BLaER1 (cell line): ENCODE measurements around the gene FAF1.

Experiments used
- H3K27ac ChIP-seq: shearing (Covaris generic); formaldehyde crosslinking; 2 replicates; pipeline ENCODE4 v1.8.1; 2022
- H3K27me3 ChIP-seq: shearing (Covaris generic); formaldehyde crosslinking; 2 replicates; pipeline ENCODE4 v1.8.1; 2022
- H3K36me3 ChIP-seq: shearing (Covaris generic); formaldehyde crosslinking; 2 replicates; pipeline ENCODE4 v1.8.1; 2022
- H3K4me1 ChIP-seq: shearing (Covaris generic); formaldehyde crosslinking; 2 replicates; pipeline ENCODE4 v1.8.1; 2022
- H3K4me2 ChIP-seq: shearing (Covaris generic); formaldehyde crosslinking; 2 replicates; pipeline ENCODE4 v1.8.1; 2022
- H3K4me3 ChIP-seq: shearing (Covaris generic); formaldehyde crosslinking; 2 replicates; pipeline ENCODE4 v1.8.1; 2022
- H3K9ac ChIP-seq: shearing (Covaris generic); formaldehyde crosslinking; 2 replicates; pipeline ENCODE4 v1.8.1; 2022
- H3K9me3 ChIP-seq: shearing (Covaris generic); formaldehyde crosslinking; 2 replicates; pipeline ENCODE4 v1.8.1; 2022
- H4K20me1 ChIP-seq: shearing (Covaris generic); formaldehyde crosslinking; 2 replicates; pipeline ENCODE4 v1.8.1; 2022
- Cebpa-rat ChIP-seq: shearing (Covaris generic); IDR thresholded peaks from 2 replicates; pipeline ENCODE4 v1.8.1; 2022

Gene FAF1

DNA sequence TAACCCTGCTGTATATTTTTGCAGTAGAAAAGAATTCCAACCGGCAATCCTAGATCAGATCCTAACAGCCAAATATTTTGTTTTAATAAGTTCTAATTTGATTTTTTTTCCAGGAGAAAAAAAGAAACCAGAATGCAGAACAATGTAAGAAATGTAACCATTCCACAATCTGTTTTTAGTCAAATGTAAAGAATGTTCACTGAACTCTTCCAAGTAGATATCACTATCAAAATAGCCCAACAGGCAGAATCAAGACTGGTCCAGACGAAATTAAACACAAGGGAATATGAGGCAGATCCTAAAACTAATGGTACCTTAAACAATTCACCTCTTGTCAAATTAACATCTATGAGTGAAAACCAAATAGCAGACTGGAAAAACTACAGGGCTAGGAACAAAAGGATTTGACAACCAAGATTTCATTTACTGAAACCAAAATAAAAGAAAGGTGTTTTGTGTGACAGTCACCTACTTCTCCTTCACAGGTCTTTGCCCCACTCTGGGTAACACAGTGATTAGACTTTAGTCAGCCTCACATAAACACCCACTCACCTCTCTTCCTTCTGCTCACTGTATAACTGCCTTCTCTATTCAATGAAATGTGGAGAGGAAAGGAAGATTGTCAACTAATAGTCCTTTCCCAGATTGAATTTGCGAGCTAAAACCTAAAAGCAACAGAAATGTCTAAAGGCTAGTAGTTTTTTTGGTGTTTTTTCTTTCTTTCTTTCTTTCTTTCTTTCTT, 137.9 kb downstream of the FAF1 start:
- Histone ChIP-seq H3K36me3 (no peaks in the 10 kb centered on the region; the same call in 1 of the 2 replicates), H3K4me1 (no peaks in the 10 kb centered on the region), H3K27me3 (no peaks in the 10 kb centered on the region), H3K4me3 (no peak overlapping the region), H3K9me3 (peaks cover 7% of the 10 kb centered on the region), H3K4me2 (no peak overlapping the region), H3K27ac (no peak overlapping the region), H4K20me1 (no peaks in the 10 kb centered on the region), H3K9ac (no peak overlapping the region)
- no peak for TF ChIP-seq Cebpa-rat

DNA sequence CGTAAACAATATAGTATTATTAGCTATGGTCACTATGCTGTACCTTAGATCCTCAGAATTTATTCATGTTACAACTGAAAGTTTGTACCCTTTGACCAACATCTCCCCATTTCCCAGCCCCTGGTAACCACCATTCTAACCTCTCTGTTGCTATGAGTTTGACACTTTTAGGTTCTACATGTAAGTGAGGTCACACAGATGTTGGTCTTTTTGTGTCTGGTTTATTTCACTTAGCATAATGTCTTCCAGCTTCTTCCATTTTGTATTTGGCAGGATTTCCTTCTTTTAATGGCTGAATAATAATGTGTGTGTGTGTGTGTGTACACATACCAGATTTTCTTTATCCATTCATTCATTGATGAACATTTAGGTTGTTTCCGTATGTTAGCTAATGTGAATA, 139.5 kb downstream of the FAF1 start:
- no peak overlapping the region for H3K9ac ChIP-seq
- no peak for TF ChIP-seq Cebpa-rat
- no peaks in the 10 kb centered on the region for H3K9me3 ChIP-seq
- no peak overlapping the region for H3K4me2 ChIP-seq
- no peaks in the 10 kb centered on the region for H3K4me1 ChIP-seq
- no peaks in the 10 kb centered on the region for H3K27me3 ChIP-seq
- no peaks in the 10 kb centered on the region for H4K20me1 ChIP-seq
- no peaks in the 10 kb centered on the region for H3K36me3 ChIP-seq
- H3K4me3 ChIP-seq = no peak overlapping the region
- no peak overlapping the region for H3K27ac ChIP-seq

DNA sequence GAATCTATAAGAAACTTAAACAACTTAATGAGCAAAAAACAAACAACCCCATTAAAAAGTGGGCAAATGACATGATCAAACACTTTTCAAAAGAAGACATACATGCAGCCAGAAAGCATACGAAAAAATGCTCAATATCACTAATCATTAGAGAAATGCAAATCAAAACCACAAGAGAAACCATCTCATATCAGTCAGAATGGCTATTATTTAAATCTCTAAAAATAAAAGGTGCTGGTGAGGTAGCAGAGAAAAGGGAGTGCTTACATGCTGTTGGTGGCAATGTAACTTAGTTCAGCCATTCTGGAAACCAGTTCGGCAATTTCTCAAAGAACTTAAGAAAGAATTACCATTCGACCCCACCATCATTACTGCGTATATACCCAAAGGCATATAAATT, 147.7 kb downstream of the FAF1 start:
- H4K20me1 ChIP-seq = 0 out of 2 replicates have a peak, but pooled peaks cover 5% of the 10 kb centered on the region
- H3K36me3 ChIP-seq = peaks cover 9% of the 10 kb centered on the region; the same call in 1 of the 2 replicates
- H3K9ac ChIP-seq = no peak overlapping the region
- no peak for TF ChIP-seq Cebpa-rat
- no peak overlapping the region for H3K27ac ChIP-seq
- no peak overlapping the region for H3K4me2 ChIP-seq
- H3K4me3 ChIP-seq = no peak overlapping the region
- peaks cover 42% of the 10 kb centered on the region for H3K9me3 ChIP-seq
- no peaks in the 10 kb centered on the region for H3K27me3 ChIP-seq
- no peaks in the 10 kb centered on the region for H3K4me1 ChIP-seq

DNA sequence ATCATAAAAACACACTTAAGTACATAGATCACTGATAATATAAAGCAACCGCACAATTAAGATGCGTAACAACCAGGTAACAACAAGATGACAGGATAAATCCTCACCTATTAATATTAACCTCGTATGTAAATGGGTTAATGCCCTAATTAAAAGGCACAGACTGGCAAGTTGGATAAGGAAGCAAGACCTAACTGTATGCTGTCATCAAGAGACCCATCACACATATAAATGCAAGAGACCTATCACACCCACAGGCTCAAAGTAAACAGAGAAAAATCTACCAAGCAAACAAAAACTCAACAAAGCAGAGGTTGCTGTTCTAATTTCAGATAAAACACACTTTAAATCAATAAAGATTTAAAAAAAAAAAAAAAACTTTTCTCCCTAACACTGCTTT, 151.8 kb downstream of the FAF1 start:
- no peak for TF ChIP-seq Cebpa-rat

DNA sequence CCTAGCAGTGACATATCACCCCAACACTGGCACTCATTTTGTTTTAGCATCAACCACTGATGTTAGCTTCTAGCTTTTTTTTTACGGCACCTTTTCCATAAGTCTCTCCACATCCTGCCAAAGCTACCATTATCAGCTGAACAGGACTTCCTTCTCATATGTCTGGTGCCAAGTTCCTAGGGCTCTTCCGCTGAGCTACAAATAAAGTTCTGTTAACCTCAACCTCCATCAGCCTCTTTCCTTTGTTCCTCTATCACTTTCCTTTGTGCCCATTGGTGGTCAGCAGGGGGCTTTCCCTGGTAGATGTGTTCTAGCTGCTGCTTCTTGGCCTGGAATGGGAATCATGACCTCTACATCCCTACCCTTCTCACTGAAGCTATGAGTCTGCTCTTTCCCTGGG, 163.8 kb downstream of the FAF1 start:
- TF ChIP-seq Cebpa-rat = no peak
- no peaks in the 10 kb centered on the region for H4K20me1 ChIP-seq

More for the DNA sequence above, 151.8 kb downstream of the FAF1 start:
- Histone ChIP-seq H3K4me3 (no peak overlapping the region), H3K9me3 (peaks cover 48% of the 10 kb centered on the region), H3K9ac (no peak overlapping the region), H3K4me2 (no peak overlapping the region), H4K20me1 (peaks cover 19% of the 10 kb centered on the region; the same call in 1 of the 2 replicates), H3K27ac (no peak overlapping the region), H3K36me3 (peaks cover 12% of the 10 kb centered on the region; the same call in 1 of the 2 replicates), H3K27me3 (no peaks in the 10 kb centered on the region), H3K4me1 (no peaks in the 10 kb centered on the region)

DNA sequence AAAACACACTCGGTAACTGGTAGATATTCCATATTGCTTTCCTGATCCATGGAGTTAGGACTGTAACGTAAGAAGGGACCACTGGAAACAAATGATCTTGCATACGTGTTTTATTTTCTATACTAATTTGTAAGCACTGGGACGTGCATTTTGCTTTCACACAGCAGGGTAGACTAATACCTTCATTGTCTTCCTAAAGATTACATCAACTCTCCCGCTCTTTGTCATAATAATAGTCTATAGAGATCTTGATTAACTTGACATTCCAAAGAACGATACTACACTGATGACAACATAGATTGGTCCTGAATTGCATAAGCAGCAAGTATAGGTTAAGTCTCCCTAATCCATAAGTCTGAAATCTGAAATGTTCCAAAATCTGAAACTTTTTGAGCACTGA, 166.5 kb downstream of the FAF1 start:
- Histone ChIP-seq H3K9me3 (no peaks in the 10 kb centered on the region), H3K27ac (no peak overlapping the region), H3K4me2 (no peak overlapping the region), H3K27me3 (no peaks in the 10 kb centered on the region), H3K9ac (no peak overlapping the region), H3K36me3 (no peaks in the 10 kb centered on the region), H3K4me3 (no peak overlapping the region), H4K20me1 (no peaks in the 10 kb centered on the region), H3K4me1 (no peaks in the 10 kb centered on the region)
- no peak for TF ChIP-seq Cebpa-rat

More for the DNA sequence above, 163.8 kb downstream of the FAF1 start:
- Histone ChIP-seq H3K36me3 (no peaks in the 10 kb centered on the region), H3K4me2 (no peak overlapping the region), H3K27ac (no peak overlapping the region), H3K27me3 (no peaks in the 10 kb centered on the region), H3K4me1 (peaks cover 9% of the 10 kb centered on the region; the same call in 1 of the 2 replicates), H3K9me3 (no peaks in the 10 kb centered on the region), H3K9ac (no peak overlapping the region), H3K4me3 (no peak overlapping the region)

DNA sequence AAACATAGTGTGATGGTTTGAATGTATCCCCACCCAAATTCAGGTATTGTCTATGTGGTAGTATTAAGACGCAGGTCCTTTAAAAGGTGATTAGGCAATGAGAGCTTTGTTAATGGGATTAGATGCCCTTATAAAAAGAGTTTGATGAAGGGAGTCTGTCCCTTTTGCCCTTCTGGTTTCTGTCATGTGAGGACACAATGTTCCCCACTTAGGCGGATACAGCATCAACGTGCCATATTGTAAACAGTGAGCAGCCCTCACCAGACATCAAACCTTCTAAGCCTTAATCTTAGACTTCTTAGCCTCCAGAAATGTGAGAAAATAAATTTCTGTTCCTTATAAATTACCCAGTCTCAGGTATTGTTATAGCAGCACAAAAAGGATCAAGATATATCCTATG, 172.8 kb downstream of the FAF1 start:
- Histone ChIP-seq H3K27me3 (no peaks in the 10 kb centered on the region), H3K36me3 (peaks cover 21% of the 10 kb centered on the region), H4K20me1 (no peaks in the 10 kb centered on the region), H3K9me3 (no peaks in the 10 kb centered on the region), H3K4me1 (no peaks in the 10 kb centered on the region), H3K9ac (no peak overlapping the region), H3K4me2 (no peak overlapping the region), H3K27ac (no peak overlapping the region), H3K4me3 (no peak overlapping the region)
- TF ChIP-seq Cebpa-rat = no peak

DNA sequence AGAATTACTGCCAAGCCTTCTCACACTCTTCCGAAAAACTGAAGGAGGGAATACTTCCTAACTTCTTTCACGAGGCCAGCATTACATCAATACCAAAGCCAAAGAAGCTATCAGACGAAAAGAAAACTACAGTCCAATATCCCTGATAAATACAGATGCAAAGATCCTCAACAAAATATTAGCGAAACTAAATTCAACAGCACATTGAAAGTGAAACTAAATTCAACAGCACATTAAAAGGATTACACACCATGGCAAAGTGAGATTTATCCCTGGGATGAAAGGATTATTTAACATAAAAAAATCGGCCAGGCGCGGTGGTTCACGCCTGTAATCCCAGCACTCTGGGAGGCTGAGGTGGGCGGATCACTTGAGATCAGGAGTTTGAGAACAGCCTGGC, 176.8 kb downstream of the FAF1 start:
- Histone ChIP-seq H3K27ac (no peak overlapping the region), H4K20me1 (no peaks in the 10 kb centered on the region), H3K9ac (no peak overlapping the region), H3K4me3 (no peak overlapping the region), H3K4me1 (no peaks in the 10 kb centered on the region), H3K27me3 (no peaks in the 10 kb centered on the region), H3K4me2 (peak overlapping the region; percentile 39; the same call in 1 of the 2 replicates), H3K36me3 (peaks cover 46% of the 10 kb centered on the region), H3K9me3 (no peaks in the 10 kb centered on the region)
- no peak for TF ChIP-seq Cebpa-rat

DNA sequence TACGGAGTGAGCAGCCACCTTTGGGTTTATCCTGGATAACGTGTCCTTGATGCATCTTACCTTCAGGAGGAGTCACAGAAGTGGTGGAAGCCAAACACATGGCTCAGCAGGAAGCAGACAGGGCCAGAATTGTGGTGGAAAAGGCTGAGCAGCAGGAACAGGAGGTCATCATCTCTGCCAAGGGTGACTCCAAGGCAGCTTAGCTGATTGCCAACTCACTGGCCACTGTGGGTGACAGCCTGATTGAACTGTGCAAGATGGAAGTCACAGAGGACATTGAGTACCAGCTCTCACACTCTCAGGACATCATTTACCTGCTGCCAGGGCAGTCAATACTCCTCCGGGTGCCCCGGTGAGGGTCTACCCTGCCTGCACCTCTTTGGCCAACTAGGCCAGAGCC, 179.3 kb downstream of the FAF1 start:
- no peak overlapping the region for H3K4me2 ChIP-seq
- no peak overlapping the region for H3K9ac ChIP-seq
- no peak overlapping the region for H3K4me3 ChIP-seq
- H4K20me1 ChIP-seq = no peaks in the 10 kb centered on the region
- no peaks in the 10 kb centered on the region for H3K4me1 ChIP-seq
- H3K9me3 ChIP-seq = no peaks in the 10 kb centered on the region
- H3K27ac ChIP-seq = no peak overlapping the region
- H3K27me3 ChIP-seq = no peaks in the 10 kb centered on the region
- peaks cover 33% of the 10 kb centered on the region for H3K36me3 ChIP-seq
- TF ChIP-seq Cebpa-rat = no peak

DNA sequence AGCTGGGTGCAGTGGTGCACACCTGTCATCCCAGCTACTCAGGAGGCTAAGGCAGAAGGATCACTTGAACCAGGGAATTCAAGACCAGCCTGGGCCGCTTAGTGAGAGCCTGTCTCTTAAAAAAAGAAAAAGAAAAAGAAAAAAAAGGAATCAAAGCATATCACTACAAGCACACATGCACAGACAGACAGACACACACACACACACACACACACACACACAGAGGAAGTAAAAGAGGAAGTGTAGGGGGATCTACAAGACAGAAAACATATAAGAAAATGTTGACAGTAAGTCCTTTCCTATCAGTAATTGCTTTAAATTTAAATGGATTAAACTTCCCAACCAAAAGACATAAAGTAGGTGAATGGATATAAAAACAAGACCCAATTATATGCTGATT, 180.3 kb downstream of the FAF1 start:
- Histone ChIP-seq H3K36me3 (peaks cover 30% of the 10 kb centered on the region), H3K27me3 (no peaks in the 10 kb centered on the region), H3K9ac (no peak overlapping the region), H3K4me1 (no peaks in the 10 kb centered on the region), H3K9me3 (no peaks in the 10 kb centered on the region), H3K27ac (no peak overlapping the region), H3K4me3 (no peak overlapping the region), H4K20me1 (no peaks in the 10 kb centered on the region), H3K4me2 (no peak overlapping the region)
- TF ChIP-seq Cebpa-rat = no peak
